ENCODE measurements around the gene UCHL1.

DNA sequence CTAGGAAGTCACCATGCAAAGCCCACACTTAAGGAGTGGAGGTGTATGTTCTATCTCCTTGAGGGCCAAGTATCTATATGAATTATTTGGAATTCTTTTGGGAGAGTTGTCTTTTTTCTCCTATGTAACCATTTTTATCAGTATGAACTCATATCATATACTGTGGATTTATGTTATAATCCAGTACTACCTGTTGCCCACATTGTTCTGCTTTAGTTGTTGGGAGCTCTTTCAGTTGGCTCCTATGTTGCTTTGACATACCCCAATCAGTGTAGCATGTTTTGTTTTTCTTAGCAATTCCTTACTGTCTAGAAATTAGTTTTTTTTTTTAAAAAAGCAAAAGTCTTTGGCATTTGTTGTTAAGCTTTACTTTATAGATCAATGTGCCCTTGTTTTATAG, 13.0 kb downstream of the UCHL1 start:
- TF ChIP-seq POLR2AphosphoS2 (conservative IDR thresholded peaks at IDR 0.05; ENCODE audit: low read length) (no peak), POLR2A (IDR thresholded peaks at IDR 0.05; ENCODE audit: low read length) (no peak), CHD4 (IDR thresholded peaks at IDR 0.05; ENCODE audit: borderline replicate concordance) (no peak), CTCF (IDR thresholded peaks at IDR 0.05) (no peak), RAD21 (conservative IDR thresholded peaks at IDR 0.05 in 1 of 2, IDR thresholded peaks at IDR 0.05 in 1 of 2) (no peak), EP300 (IDR thresholded peaks at IDR 0.05) (no peak), CBX8 (IDR thresholded peaks at IDR 0.05) (no peak), EHMT2 (IDR thresholded peaks at IDR 0.05; ENCODE audit: low read depth) (no peak), SMC3 (IDR thresholded peaks at IDR 0.05) (no peak)
- TF ChIP-seq, protein P1, sequence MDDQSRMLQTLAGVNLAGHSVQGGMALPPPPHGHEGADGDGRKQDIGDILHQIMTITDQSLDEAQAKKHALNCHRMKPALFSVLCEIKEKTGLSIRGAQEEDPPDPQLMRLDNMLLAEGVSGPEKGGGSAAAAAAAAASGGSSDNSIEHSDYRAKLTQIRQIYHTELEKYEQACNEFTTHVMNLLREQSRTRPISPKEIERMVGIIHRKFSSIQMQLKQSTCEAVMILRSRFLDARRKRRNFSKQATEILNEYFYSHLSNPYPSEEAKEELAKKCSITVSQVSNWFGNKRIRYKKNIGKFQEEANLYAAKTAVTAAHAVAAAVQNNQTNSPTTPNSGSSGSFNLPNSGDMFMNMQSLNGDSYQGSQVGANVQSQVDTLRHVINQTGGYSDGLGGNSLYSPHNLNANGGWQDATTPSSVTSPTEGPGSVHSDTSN (IDR thresholded peaks at IDR 0.05), result no peak
